Muscle of leg (tissue), 11 donors: ENCODE measurements around the gene BIK. TPM values are rescaled to one million over a fixed set of nuclear protein-coding genes. Genes with fewer than 3 reads are reported as not detected.

Experiments
- DNase-seq: peaks from one replicate; pipeline ENCODE4 v3.0.0; 2013
- H3K27ac ChIP-seq: one replicate; pipeline ENCODE4 v1.5.1; 2013; ENCODE audit warnings: mild to moderate bottlenecking, low read length, control low read depth
- H3K27me3 ChIP-seq: one replicate; pipeline ENCODE4 v1.6.1; 2013; ENCODE audit warnings: low read length; ENCODE audit not compliant: control insufficient read depth, insufficient read depth
- H3K36me3 ChIP-seq: one replicate; pipeline ENCODE4 v1.6.1; 2013; ENCODE audit warnings: low read length; ENCODE audit not compliant: control insufficient read depth, insufficient read depth
- H3K4me1 ChIP-seq: one replicate; pipeline ENCODE4 v1.6.1; 2013; ENCODE audit warnings: low read length; ENCODE audit not compliant: control insufficient read depth, insufficient read depth
- H3K4me3 ChIP-seq: one replicate; pipeline ENCODE4 v1.5.1; 2013; ENCODE audit warnings: low read length, control low read depth
- H3K9me3 ChIP-seq: replicated peaks from 2 replicates; pipeline ENCODE4 v1.6.1; 2013; ENCODE audit warnings: low read depth, low read length; ENCODE audit not compliant: control insufficient read depth
- WGBS: methylation state at CpG from one replicate; pipeline ENCODE4 v1.1.5; 2013; ENCODE audit warnings: missing lambda C conversion rate; ENCODE audit not compliant: insufficient coverage; 5-methylcytosine and 5-hydroxymethylcytosine counted together
- polyA plus RNA-seq, 8 donors: library from polyadenylated mRNA; unstranded; fragments of 120-200 nt; gene quantifications; one replicate each; pipeline versions ENCODE4 v1.2.1 to v1.2.3, GENCODE V29; 2013; ENCODE audit warnings: inconsistent platforms in 1 of 8, low replicate concordance in 1 of 8; ENCODE audit not compliant: insufficient read length in 8 of 8, insufficient read depth in 1 of 8
- total RNA-seq: library from RNA; stranded (reverse); fragments of 120-200 nt; gene quantifications from one replicate; pipeline ENCODE4 v1.2.4, GENCODE V29; 2013

The BIK gene
- total and polyA plus RNA-seq, 9 donors: 0.11 to 0.28 (median 0.16) TPM; not detected in 4

GRCh38 chr22:43150731-43151206 is 40.2 kb downstream of the BIK start:
- Histone ChIP-seq H3K36me3 (no peaks in the 10 kb centered on the region), H3K4me3 (peak overlapping the region; percentile 64), H3K9me3 (no peaks in the 10 kb centered on the region), H3K4me1 (peaks cover 30% of the 10 kb centered on the region), H3K27ac (no peak overlapping the region), H3K27me3 (peaks cover 3% of the 10 kb centered on the region)
- no peak for DNase-seq
- WGBS: 82% methylated on average over 15 of the region's 15 CpGs

- DNase-seq: peak; percentile 70
- Histone ChIP-seq H3K4me3 (peak within 1 kb of the TSS; percentile 64), H3K27me3 (peaks cover 3% of the 10 kb centered on the region), H3K4me1 (peaks cover 32% of the 10 kb centered on the region), H3K9me3 (no peaks in the 10 kb centered on the region), H3K27ac (peak within 1 kb of the TSS; percentile 70), H3K36me3 (no peaks in the 10 kb centered on the region)
- whole genome bisulfite sequencing: 1% methylated on average over 70 of the region's 75 CpGs
Measured at GRCh38 chr22:43151251-43152002, 40.9 kb downstream of the BIK start, which contains the start of gene TSPO. TSS of gene TSPO (plus strand) at chr22:43151559. CDS start at chr22:43159239, 7,680 bp downstream.

- 9% methylated on average over 18 of the region's 18 CpGs for WGBS
- Histone ChIP-seq H3K27me3 (peaks cover 3% of the 10 kb centered on the region), H3K4me3 (peak overlapping the region; percentile 64), H3K4me1 (peaks cover 32% of the 10 kb centered on the region), H3K27ac (peak overlapping the region; percentile 70), H3K36me3 (no peaks in the 10 kb centered on the region), H3K9me3 (no peaks in the 10 kb centered on the region)
- peak; percentile 29 for DNase-seq
Measured at GRCh38 chr22:43152003-43152356, 41.4 kb downstream of the BIK start.

GRCh38 chr22:43152357-43153071 is 42.0 kb downstream of the BIK start:
- peaks cover 3% of the 10 kb centered on the region for H3K27me3 ChIP-seq
- DNase-seq: peak; percentile 70
- peaks cover 32% of the 10 kb centered on the region for H3K4me1 ChIP-seq
- no peaks in the 10 kb centered on the region for H3K36me3 ChIP-seq
- 10% methylated on average over 14 of the region's 22 CpGs for WGBS
- H3K27ac ChIP-seq: peak overlapping the region; percentile 70
- H3K9me3 ChIP-seq: no peaks in the 10 kb centered on the region
- H3K4me3 ChIP-seq: peak overlapping the region; percentile 64

GRCh38 chr22:43153899-43154298 is 43.3 kb downstream of the BIK start:
- Histone ChIP-seq H3K27me3 (peaks cover 3% of the 10 kb centered on the region), H3K4me1 (peaks cover 30% of the 10 kb centered on the region), H3K4me3 (no peak overlapping the region), H3K36me3 (no peaks in the 10 kb centered on the region), H3K27ac (peak overlapping the region; percentile 3), H3K9me3 (no peaks in the 10 kb centered on the region)
- no CpG with 5 or more reads among the region's 9 CpGs for WGBS
- DNase-seq: no peak

GRCh38 chr22:43154887-43155536 is 44.5 kb downstream of the BIK start:
- H3K4me1 ChIP-seq: peaks cover 32% of the 10 kb centered on the region
- no peak overlapping the region for H3K27ac ChIP-seq
- 82% methylated on average over 24 of the region's 27 CpGs for WGBS
- no peak overlapping the region for H3K4me3 ChIP-seq
- peaks cover 8% of the 10 kb centered on the region for H3K36me3 ChIP-seq
- no peaks in the 10 kb centered on the region for H3K9me3 ChIP-seq
- peaks cover 3% of the 10 kb centered on the region for H3K27me3 ChIP-seq
- peak; percentile 35 for DNase-seq

- Histone ChIP-seq H3K27me3 (peaks cover 2% of the 10 kb centered on the region), H3K4me1 (peaks cover 31% of the 10 kb centered on the region), H3K27ac (no peak overlapping the region), H3K9me3 (no peaks in the 10 kb centered on the region), H3K36me3 (peaks cover 14% of the 10 kb centered on the region), H3K4me3 (no peak overlapping the region)
- WGBS: 85% methylated on average over 1 of the region's 5 CpGs
- peak; percentile 33 for DNase-seq
Measured at GRCh38 chr22:43155789-43156188, 45.2 kb downstream of the BIK start.

GRCh38 chr22:43156413-43156812 is 45.9 kb downstream of the BIK start:
- DNase-seq: no peak
- peaks cover 26% of the 10 kb centered on the region for H3K4me1 ChIP-seq
- no peaks in the 10 kb centered on the region for H3K9me3 ChIP-seq
- whole genome bisulfite sequencing: 77% methylated on average over 12 of the region's 12 CpGs
- H3K4me3 ChIP-seq: no peak overlapping the region
- H3K36me3 ChIP-seq: peaks cover 20% of the 10 kb centered on the region
- H3K27ac ChIP-seq: no peak overlapping the region
- H3K27me3 ChIP-seq: no peaks in the 10 kb centered on the region

GRCh38 chr22:43157874-43158546 is 47.5 kb downstream of the BIK start:
- DNase-seq: no peak
- 70% methylated on average over 9 of the region's 9 CpGs for WGBS
- Histone ChIP-seq H3K27me3 (no peaks in the 10 kb centered on the region), H3K36me3 (peaks cover 28% of the 10 kb centered on the region), H3K9me3 (no peaks in the 10 kb centered on the region), H3K4me1 (peaks cover 15% of the 10 kb centered on the region), H3K4me3 (no peak overlapping the region), H3K27ac (no peak overlapping the region)
